ENCODE results near the gene PDPR.

The PDPR gene

DNA sequence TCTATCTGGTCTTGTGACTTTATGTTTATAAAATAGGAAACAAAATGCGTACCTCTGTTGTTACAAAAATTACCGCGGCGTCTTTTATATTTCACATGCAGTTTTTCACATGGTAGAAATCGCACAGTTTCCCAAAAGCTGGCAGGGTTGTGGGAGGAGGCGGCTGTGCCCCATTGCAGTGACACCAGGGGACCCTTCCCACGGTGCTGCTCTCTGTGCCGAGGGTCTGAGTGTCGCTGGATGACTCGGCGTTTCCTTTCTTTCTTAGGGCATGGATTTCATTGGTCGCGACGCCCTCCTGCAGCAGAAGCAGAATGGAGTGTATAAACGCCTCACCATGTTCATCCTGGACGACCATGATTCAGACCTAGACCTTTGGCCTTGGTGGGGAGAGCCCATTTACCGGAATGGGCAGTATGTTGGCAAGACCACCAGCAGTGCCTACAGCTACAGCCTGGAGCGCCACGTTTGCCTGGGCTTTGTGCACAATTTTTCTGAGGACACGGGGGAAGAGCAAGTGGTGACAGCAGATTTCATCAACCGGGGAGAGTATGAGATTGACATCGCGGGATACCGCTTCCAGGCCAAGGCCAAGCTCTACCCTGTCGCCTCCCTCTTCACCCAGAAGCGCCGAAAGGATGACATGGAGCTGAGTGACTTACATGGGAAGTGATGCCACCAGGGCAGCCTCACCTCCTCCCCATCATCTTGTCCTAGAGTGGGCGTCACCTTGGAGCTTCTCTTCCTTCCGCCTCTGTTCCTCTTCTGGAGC is 42.3 kb downstream of the PDPR start:
- Histone ChIP-seq H3K4me1 (ENCODE audit: control insufficient read depth, insufficient read depth, low read length) (peaks cover 8% of the 10 kb centered on the region), H3K9ac (ENCODE audit: low read length) (no peak overlapping the region), H3K4me3 (ENCODE audit: low read length) (no peak overlapping the region), H3K9me3 (ENCODE audit: control insufficient read depth, low read length) (no peaks in the 10 kb centered on the region), H3K27me3 (replicated peaks; ENCODE audit: control insufficient read depth, insufficient read depth, low read length) (no peaks in the 10 kb centered on the region), H3K36me3 (ENCODE audit: control insufficient read depth, insufficient read depth, low read length, severe bottlenecking) (peaks cover 95% of the 10 kb centered on the region)
- no peak for DNase-seq (ENCODE audit: low read depth)

DNA sequence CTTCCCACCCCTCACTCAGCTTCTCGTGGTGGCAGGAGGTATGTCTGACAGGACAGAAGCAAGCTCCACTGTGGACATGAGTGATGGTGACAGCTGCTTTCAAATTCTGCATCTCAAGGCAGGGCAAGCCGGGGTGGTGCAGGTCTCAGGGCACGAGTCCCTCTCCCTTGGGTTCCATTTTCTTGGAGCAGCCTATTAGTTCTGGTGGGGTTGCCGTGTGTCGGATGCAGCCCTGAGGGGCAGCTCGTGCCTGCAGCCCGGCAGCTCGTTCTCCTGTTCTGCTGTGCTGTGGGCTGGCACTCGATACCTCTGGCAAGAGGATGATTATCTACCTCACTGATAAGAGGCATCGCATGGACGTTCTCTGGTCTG is 43.0 kb downstream of the PDPR start:
- H3K9ac ChIP-seq (ENCODE audit: low read length), result no peak overlapping the region
- DNase-seq (ENCODE audit: low read depth), result no peak
- peaks cover 13% of the 10 kb centered on the region for H3K4me1 ChIP-seq (ENCODE audit: control insufficient read depth, insufficient read depth, low read length)
- H3K9me3 ChIP-seq (ENCODE audit: control insufficient read depth, low read length), result no peaks in the 10 kb centered on the region
- H3K4me3 ChIP-seq (ENCODE audit: low read length), result no peak overlapping the region
- peaks cover 88% of the 10 kb centered on the region for H3K36me3 ChIP-seq (ENCODE audit: control insufficient read depth, insufficient read depth, low read length, severe bottlenecking)
- no peaks in the 10 kb centered on the region for H3K27me3 ChIP-seq (replicated peaks; ENCODE audit: control insufficient read depth, insufficient read depth, low read length)

DNA sequence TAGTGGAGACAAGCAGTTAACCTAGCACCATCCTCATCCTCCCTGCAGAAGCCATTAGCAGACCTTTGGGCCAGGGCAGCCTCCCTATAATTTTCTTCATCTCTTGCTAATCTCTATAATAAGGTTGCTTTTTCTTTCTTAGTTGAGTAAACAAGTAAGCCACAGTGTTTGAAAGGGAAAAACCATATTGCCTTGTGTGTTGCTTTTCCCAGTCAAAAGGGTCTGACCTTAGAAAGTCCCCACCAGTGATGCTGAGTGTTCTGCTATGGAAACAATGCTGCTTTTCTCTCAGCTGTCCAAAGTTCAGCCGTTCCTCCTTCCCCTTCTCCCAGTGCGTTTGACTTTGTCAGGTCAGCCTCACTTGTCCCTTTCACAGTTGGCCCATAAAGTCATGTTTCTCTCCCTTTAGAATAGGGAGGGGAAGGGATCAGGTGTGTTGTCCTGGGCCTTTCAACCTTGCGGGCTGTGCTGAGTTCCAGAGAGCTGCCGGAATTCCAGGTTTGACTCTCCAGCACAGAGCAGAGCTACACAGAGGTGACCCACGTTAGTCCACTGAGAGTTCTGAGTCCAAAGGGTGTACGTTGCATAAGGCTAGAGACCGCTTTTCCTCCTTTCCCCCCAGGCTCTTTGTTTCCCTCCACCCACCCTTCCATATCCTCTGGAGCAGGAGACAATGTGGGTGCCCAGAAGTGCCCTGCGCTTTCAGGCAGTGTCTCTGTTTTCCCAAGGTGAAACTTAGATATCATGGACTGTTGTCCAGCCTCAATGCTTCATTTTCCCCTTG is 43.5 kb downstream of the PDPR start:
- peaks cover 19% of the 10 kb centered on the region for H3K4me1 ChIP-seq (ENCODE audit: control insufficient read depth, insufficient read depth, low read length)

DNA sequence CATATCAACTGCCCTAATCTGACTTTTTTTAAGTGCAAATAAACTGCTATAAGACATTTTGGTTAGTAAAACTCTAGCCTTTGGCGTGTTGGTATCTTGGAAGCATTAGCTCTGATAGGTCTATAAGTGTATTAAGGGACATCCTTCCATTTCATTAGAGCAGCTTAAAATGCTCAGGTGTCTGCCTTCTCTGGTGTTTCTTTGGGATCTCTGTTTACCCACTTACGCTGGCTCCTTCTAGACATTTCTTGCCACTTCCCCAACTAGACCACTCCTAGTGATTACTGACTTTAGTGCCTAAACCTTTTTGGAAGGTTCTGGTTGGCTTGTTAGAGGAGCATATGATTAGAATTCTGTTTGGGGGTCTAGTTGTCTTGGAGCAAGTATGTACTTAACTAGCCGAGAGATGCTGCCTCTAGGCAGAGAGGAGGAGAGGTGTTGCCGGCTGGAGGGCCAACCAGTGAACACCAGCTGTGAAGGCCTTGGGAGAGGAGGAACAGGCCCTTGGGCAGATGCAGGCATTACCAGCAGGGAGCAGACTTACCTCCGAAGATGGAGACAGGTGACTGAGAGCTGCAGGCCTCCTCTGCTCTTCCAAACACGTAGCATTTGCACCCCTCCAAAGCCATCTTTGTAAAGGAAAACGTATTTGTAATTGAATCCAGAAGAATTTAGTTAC is 44.3 kb downstream of the PDPR start:
- no peak overlapping the region for H3K9ac ChIP-seq (ENCODE audit: low read length)
- H3K4me1 ChIP-seq (ENCODE audit: control insufficient read depth, insufficient read depth, low read length), result peaks cover 21% of the 10 kb centered on the region
- H3K27me3 ChIP-seq (replicated peaks; ENCODE audit: control insufficient read depth, insufficient read depth, low read length), result no peaks in the 10 kb centered on the region
- peaks cover 75% of the 10 kb centered on the region for H3K36me3 ChIP-seq (ENCODE audit: control insufficient read depth, insufficient read depth, low read length, severe bottlenecking)
- H3K9me3 ChIP-seq (ENCODE audit: control insufficient read depth, low read length), result no peaks in the 10 kb centered on the region
- H3K4me3 ChIP-seq (ENCODE audit: low read length), result no peak overlapping the region
- DNase-seq (ENCODE audit: low read depth), result no peak

More for the DNA sequence above, 43.5 kb downstream of the PDPR start:
- Histone ChIP-seq H3K27me3 (replicated peaks; ENCODE audit: control insufficient read depth, insufficient read depth, low read length) (no peaks in the 10 kb centered on the region), H3K9me3 (ENCODE audit: control insufficient read depth, low read length) (no peaks in the 10 kb centered on the region), H3K9ac (ENCODE audit: low read length) (no peak overlapping the region), H3K36me3 (ENCODE audit: control insufficient read depth, insufficient read depth, low read length, severe bottlenecking) (peaks cover 82% of the 10 kb centered on the region), H3K4me3 (ENCODE audit: low read length) (no peak overlapping the region)
- no peak for DNase-seq (ENCODE audit: low read depth)

DNA sequence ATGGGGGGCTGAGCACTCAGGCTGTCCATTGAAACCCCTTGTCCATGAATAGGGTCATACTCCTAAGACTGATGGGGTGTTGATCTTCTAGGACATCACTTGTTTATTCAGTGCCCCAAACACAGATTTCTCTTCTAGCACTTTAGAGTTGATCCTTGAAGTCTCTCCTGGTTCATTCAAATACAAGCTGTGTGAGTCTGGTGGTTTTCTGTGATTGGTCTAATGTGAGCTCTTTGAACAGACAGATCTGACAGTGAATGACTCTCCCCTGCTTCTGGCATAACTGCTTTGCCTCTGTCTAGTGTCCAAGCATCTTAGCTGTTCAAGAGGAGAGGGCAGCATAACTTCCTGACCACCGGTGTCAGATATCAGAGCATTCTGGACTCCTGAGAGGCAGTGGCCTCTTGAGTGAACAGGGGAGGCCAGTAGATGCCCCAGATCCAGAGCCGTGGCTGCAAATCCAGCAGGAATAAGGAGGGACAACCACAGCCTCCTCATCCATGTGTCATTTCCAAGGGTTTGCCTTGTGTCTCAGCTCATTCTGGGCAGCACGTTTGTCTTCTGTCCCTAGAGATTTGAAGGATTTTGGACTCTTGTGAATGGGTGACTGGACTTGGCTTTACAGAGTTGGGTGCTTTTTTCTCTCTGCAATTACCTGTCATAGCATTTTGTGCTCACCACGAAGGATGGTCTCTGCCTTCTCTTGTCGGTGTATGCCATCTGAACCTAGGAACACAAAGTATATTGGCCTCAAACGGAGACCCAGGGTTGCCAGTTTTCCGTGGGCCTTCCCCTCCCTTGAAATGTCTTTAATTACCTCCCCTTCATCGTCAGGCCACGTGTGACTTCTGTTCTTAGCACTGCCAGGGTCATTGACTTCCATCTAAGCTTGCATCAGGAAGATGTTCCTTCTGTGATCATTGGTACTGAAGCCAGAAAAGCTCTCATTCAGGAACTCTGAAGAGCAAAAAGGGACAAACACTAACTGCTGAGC is 45.5 kb downstream of the PDPR start:
- Histone ChIP-seq H3K9me3 (ENCODE audit: control insufficient read depth, low read length) (no peaks in the 10 kb centered on the region), H3K9ac (ENCODE audit: low read length) (no peak overlapping the region), H3K27me3 (replicated peaks; ENCODE audit: control insufficient read depth, insufficient read depth, low read length) (no peaks in the 10 kb centered on the region), H3K36me3 (ENCODE audit: control insufficient read depth, insufficient read depth, low read length, severe bottlenecking) (peaks cover 63% of the 10 kb centered on the region), H3K4me1 (ENCODE audit: control insufficient read depth, insufficient read depth, low read length) (peaks cover 21% of the 10 kb centered on the region), H3K4me3 (ENCODE audit: low read length) (no peak overlapping the region)
- DNase-seq (ENCODE audit: low read depth), result peak; percentile 50

DNA sequence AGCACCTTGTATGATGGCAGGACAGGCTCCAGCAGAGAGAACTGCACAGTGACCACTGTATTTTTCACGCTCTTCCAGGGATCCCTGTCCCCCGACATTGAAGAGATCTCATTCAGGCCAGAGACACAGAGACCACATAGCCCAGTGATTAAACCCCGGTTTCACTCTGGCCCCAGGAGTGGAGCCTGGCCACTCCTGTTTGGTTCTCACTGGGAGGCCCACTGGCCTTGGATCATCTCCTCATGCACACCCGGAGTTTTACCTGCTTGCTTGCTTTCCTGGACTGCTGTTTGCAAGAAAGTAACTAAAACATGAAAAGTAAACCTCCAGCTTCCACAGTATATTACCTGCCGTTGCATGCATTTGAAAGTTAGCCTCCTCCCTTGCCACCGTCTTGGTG is 46.3 kb downstream of the PDPR start:
- DNase-seq (ENCODE audit: low read depth), result no peak
- Histone ChIP-seq H3K4me1 (ENCODE audit: control insufficient read depth, insufficient read depth, low read length) (peaks cover 21% of the 10 kb centered on the region), H3K27me3 (replicated peaks; ENCODE audit: control insufficient read depth, insufficient read depth, low read length) (no peaks in the 10 kb centered on the region), H3K36me3 (ENCODE audit: control insufficient read depth, insufficient read depth, low read length, severe bottlenecking) (peaks cover 55% of the 10 kb centered on the region), H3K9ac (ENCODE audit: low read length) (no peak overlapping the region), H3K9me3 (ENCODE audit: control insufficient read depth, low read length) (no peaks in the 10 kb centered on the region), H3K4me3 (ENCODE audit: low read length) (no peak overlapping the region)

DNA sequence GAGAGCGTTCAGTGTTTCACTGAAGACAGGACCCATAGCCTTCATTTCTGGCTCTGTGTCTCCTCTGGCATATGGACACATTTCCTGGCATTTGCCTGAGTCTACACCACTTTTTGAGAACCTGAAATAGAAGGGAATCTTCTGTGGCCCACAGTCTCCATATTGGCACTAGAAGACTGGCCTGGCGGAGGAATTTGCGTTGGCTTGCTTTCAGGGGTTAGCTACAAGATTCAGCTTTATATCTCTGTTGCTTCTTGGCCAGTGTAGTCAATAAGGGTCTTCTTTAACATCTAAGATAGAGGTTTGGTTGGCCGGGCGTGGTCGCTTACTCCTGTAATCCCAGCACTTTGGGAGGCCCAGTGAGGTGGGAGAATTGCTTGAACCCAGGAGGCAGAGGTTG is 46.7 kb downstream of the PDPR start:
- H3K4me3 ChIP-seq (ENCODE audit: low read length), result no peak overlapping the region
- peaks cover 21% of the 10 kb centered on the region for H3K4me1 ChIP-seq (ENCODE audit: control insufficient read depth, insufficient read depth, low read length)
- DNase-seq (ENCODE audit: low read depth), result no peak
- peaks cover 51% of the 10 kb centered on the region for H3K36me3 ChIP-seq (ENCODE audit: control insufficient read depth, insufficient read depth, low read length, severe bottlenecking)
- H3K9ac ChIP-seq (ENCODE audit: low read length), result no peak overlapping the region
- H3K27me3 ChIP-seq (replicated peaks; ENCODE audit: control insufficient read depth, insufficient read depth, low read length), result no peaks in the 10 kb centered on the region
- H3K9me3 ChIP-seq (ENCODE audit: control insufficient read depth, low read length), result no peaks in the 10 kb centered on the region

DNA sequence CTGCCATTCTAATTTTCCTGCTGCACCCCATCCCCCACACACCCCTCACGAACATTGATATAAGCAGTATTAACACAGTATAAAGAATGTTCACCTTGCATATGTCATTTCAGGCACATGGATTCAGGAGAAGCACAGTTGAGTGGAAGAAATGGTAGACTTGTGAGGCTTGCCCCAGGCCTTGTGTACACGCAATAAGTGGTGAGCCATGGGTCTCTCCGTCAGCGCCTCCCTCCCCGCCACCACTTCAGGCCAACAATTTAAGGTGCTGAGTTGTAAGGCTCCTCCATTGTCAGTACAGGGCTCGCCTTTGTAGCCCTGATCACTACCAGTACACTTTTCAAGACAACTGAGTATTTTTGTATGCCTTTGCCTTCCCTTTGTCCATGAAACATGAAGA is 47.2 kb downstream of the PDPR start:
- no peak overlapping the region for H3K4me3 ChIP-seq (ENCODE audit: low read length)
- peaks cover 46% of the 10 kb centered on the region for H3K36me3 ChIP-seq (ENCODE audit: control insufficient read depth, insufficient read depth, low read length, severe bottlenecking)
- no peak for DNase-seq (ENCODE audit: low read depth)
- no peak overlapping the region for H3K9ac ChIP-seq (ENCODE audit: low read length)
- H3K27me3 ChIP-seq (replicated peaks; ENCODE audit: control insufficient read depth, insufficient read depth, low read length), result no peaks in the 10 kb centered on the region
- H3K9me3 ChIP-seq (ENCODE audit: control insufficient read depth, low read length), result no peaks in the 10 kb centered on the region
- H3K4me1 ChIP-seq (ENCODE audit: control insufficient read depth, insufficient read depth, low read length), result peaks cover 21% of the 10 kb centered on the region

DNA sequence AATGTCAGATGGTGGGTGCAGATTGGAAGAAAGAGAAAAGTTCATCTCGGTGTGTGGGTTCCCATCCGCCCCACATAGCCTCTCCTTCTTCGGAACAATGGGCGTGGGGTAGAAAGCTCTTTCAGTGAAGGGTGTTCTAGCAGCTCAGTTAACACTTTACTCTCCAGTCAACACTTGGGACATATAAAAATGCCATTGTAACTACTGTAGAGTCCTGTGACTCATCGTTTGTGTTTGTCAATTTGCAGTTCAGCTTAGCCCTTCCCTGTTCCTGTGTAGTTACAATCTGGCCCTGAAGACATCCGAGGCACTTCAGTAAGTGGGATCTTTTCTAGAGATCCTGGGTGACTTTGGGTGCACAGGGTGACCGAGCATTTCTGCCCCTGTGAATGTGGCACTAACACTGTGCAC is 47.9 kb downstream of the PDPR start:
- DNase-seq (ENCODE audit: low read depth), result peak; percentile 67
- H3K27me3 ChIP-seq (replicated peaks; ENCODE audit: control insufficient read depth, insufficient read depth, low read length), result no peaks in the 10 kb centered on the region
- H3K9ac ChIP-seq (ENCODE audit: low read length), result peak overlapping the region; percentile 5
- H3K4me3 ChIP-seq (ENCODE audit: low read length), result no peak overlapping the region
- peaks cover 39% of the 10 kb centered on the region for H3K36me3 ChIP-seq (ENCODE audit: control insufficient read depth, insufficient read depth, low read length, severe bottlenecking)
- H3K9me3 ChIP-seq (ENCODE audit: control insufficient read depth, low read length), result no peaks in the 10 kb centered on the region
- peaks cover 21% of the 10 kb centered on the region for H3K4me1 ChIP-seq (ENCODE audit: control insufficient read depth, insufficient read depth, low read length)

DNA sequence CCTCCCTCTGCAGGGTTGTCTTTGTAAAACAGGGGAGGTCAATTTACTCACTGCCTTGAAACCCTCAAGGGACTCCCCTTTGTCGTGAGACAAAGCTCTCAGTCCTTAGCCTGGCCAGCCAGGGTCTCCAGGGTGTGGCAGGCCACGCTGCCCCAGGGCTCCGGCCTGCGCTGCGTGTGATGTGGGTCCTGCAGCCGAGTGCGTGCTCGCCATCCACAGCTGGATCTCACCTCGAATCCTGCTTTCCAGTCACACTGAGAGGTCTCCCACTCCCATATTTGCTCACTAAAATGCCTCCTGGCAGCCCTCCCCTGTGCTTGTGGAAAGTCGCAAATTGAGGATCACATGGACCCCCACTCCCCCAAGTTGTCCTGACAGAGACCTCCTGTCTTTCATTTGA is 49.5 kb downstream of the PDPR start:
- Histone ChIP-seq H3K36me3 (ENCODE audit: control insufficient read depth, insufficient read depth, low read length, severe bottlenecking) (peaks cover 23% of the 10 kb centered on the region), H3K27me3 (replicated peaks; ENCODE audit: control insufficient read depth, insufficient read depth, low read length) (no peaks in the 10 kb centered on the region), H3K4me3 (ENCODE audit: low read length) (no peak overlapping the region), H3K9ac (ENCODE audit: low read length) (no peak overlapping the region), H3K9me3 (ENCODE audit: control insufficient read depth, low read length) (no peaks in the 10 kb centered on the region), H3K4me1 (ENCODE audit: control insufficient read depth, insufficient read depth, low read length) (peaks cover 21% of the 10 kb centered on the region)
- no peak for DNase-seq (ENCODE audit: low read depth)
